ENCODE measurements around the gene SMCO2. TPM values are rescaled to one million over a fixed set of nuclear protein-coding genes. Genes with fewer than 3 reads are reported as not detected.

SMCO2 gene
- total RNA-seq, 2 donors from 2014 or later, result not detected

DNA sequence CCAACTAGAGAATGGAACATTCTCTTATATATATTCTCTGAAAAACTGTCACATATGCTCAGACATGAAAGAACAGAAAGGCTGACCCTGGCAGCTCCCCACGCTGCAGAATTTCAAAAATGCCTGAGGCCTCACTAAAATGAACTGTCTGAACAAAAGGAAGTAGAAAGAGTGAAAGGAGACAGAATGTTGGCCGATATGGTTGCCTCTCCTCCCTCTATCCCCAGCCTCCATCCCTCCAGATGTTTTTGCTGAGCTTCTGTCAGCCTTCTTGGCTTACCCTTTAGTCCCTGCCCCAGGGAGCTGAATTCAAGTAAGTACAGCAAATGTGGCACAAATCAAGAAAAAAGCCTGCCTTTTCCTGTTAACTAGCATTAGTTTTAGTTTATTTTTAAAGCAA lies 6.9 kb downstream of the SMCO2 start:
- Histone ChIP-seq H3K9me3 (no peaks in the 10 kb centered on the region), H3K4me1 (no peaks in the 10 kb centered on the region), H3K27me3 (no peaks in the 10 kb centered on the region), H3K27ac (no peak overlapping the region), H3K36me3 (no peaks in the 10 kb centered on the region), H3K4me3 (no peak overlapping the region)
- no peak for DNase-seq (ENCODE audit: low spot score)
- TF ChIP-seq, protein P1, sequence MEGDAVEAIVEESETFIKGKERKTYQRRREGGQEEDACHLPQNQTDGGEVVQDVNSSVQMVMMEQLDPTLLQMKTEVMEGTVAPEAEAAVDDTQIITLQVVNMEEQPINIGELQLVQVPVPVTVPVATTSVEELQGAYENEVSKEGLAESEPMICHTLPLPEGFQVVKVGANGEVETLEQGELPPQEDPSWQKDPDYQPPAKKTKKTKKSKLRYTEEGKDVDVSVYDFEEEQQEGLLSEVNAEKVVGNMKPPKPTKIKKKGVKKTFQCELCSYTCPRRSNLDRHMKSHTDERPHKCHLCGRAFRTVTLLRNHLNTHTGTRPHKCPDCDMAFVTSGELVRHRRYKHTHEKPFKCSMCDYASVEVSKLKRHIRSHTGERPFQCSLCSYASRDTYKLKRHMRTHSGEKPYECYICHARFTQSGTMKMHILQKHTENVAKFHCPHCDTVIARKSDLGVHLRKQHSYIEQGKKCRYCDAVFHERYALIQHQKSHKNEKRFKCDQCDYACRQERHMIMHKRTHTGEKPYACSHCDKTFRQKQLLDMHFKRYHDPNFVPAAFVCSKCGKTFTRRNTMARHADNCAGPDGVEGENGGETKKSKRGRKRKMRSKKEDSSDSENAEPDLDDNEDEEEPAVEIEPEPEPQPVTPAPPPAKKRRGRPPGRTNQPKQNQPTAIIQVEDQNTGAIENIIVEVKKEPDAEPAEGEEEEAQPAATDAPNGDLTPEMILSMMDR (IDR thresholded peaks at IDR 0.05), result no peak

DNA sequence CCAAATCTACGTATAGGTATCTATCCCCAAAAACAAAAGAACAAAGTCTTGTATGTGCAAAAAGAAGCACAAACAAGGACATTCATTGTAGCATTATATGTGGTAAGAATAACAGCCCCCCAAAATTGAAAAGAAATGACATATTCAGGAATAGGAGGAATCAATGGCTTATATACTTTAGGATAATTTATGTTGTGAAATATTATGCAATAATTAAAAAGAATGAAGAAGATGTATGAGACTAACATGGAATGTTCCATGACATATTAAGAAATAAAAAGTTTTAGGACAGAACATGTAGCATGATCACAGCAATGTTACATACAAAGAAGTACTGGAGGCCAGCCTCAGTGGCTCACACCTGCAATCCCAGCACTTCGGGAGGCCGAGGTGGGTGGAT lies 9.1 kb downstream of the SMCO2 start:
- no peak overlapping the region for H3K4me3 ChIP-seq
- no peak overlapping the region for H3K27ac ChIP-seq
- no peaks in the 10 kb centered on the region for H3K4me1 ChIP-seq
- no peak for DNase-seq (ENCODE audit: low spot score)
- H3K9me3 ChIP-seq, result no peaks in the 10 kb centered on the region
- H3K36me3 ChIP-seq, result no peaks in the 10 kb centered on the region
- TF ChIP-seq, protein P1 (IDR thresholded peaks at IDR 0.05), result no peak
- no peaks in the 10 kb centered on the region for H3K27me3 ChIP-seq

DNA sequence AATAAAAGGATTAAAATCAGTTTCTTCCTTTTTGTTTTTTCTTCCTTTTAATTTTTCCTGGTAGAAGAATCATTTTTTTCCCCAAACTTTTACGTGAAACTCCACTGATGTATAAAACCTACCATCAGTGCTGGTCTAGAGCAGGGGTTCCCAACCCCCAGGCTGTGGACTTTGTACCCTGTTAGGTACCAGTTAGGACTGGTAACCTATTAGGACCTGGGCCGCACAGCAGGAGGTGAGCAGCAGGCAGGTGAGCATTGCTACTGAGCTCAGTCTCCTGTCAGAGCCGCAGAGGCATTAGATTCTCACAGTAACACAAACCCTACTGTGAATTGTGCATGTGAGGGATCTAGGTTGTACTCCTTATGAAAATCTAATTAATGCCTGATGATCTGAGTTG lies 10.1 kb downstream of the SMCO2 start:
- Histone ChIP-seq H3K36me3 (no peaks in the 10 kb centered on the region), H3K9me3 (no peaks in the 10 kb centered on the region), H3K27me3 (no peaks in the 10 kb centered on the region), H3K4me1 (no peaks in the 10 kb centered on the region), H3K27ac (no peak overlapping the region), H3K4me3 (no peak overlapping the region)
- TF ChIP-seq, protein P1 (IDR thresholded peaks at IDR 0.05), result no peak
- DNase-seq (ENCODE audit: low spot score), result no peak

DNA sequence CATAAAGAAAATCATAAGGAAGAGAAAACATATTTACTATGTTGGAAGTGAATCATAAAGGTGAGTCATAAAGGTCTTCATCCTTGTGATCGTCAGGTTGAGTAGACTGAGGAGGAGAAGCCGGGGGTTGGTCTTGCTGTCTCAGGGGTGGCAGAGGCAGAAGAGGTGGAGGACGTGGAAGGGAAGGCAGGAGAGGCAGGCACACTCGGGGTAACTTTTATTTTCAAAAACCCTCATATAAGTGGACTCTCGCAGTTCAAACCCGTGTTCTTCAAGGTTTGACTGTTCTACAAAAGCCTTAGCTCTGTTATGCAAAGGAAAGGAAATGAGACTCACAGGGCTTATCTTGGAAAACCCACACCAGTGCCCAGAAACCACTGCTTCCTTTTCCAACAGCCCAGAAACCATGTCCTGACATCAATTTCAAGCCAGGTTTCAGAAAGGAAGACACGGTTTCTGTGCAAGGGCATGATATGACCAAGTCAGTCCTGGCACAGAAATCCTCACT lies 14.0 kb downstream of the SMCO2 start:
- TF ChIP-seq, protein P1 (IDR thresholded peaks at IDR 0.05), result no peak
- no peak overlapping the region for H3K4me3 ChIP-seq
- H3K9me3 ChIP-seq, result no peaks in the 10 kb centered on the region
- no peak overlapping the region for H3K27ac ChIP-seq
- no peaks in the 10 kb centered on the region for H3K27me3 ChIP-seq
- H3K4me1 ChIP-seq, result peaks cover 0 to 5% of the 10 kb centered on the region in 2 donors
- no peak for DNase-seq (ENCODE audit: low spot score)
- H3K36me3 ChIP-seq, result no peaks in the 10 kb centered on the region

DNA sequence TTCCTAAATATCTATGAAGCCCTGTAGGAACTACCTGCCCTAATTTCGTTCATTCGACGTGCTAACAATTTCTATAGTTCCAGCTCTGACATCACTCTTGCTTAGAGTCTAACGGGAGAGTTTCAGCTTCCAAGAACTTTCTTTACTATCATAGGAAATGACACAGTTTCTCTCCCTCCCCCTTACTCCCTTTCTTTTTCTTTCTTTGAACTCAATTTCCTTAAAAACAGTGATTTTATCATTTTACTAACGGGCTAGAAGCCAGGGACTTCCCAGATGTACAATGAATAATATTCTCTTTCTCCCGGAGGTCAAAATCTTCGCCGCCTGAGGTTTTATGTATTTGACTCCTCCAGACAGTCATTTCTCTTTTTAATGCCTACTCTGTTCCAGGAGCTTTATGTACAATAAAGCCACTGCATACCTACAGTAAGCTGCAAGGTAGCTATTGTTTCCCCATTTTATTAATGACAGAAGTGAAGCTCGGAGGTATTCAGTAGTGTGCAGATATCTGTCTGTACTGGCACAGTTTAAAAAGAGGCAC lies 15.7 kb downstream of the SMCO2 start:
- TF ChIP-seq, protein P1 (IDR thresholded peaks at IDR 0.05), result no peak
- H3K4me3 ChIP-seq, result no peak overlapping the region
- H3K27ac ChIP-seq, result peak overlapping the region; percentile 7 to 20
- peaks cover 0 to 5% of the 10 kb centered on the region in 2 donors for H3K4me1 ChIP-seq
- H3K9me3 ChIP-seq, result no peaks in the 10 kb centered on the region
- H3K27me3 ChIP-seq, result no peaks in the 10 kb centered on the region
- DNase-seq (ENCODE audit: low spot score), result no peak
- no peaks in the 10 kb centered on the region for H3K36me3 ChIP-seq

DNA sequence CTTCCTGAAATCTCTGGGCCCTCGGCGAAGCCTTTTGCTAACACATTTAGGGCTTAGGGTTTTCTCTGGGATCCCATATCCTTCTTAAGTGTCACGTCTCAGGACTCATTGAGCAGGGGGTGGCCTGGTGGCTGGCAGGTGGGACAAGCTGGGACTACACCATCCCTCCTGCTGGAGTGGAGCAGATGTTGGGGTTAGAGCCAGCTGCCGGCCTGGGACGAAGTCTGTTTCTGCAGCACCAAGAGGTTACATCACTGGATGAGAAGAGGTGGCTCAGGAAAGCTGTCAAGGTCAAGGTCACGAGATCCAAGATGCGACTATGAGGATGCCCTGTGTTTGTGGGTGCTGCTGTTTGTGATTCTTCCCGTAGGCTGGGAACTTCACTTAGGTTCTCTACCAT lies 16.3 kb downstream of the SMCO2 start:
- Histone ChIP-seq H3K27ac (peak overlapping the region in 1 of 2 donors; percentile 20), H3K9me3 (no peaks in the 10 kb centered on the region), H3K4me1 (peaks cover 0 to 5% of the 10 kb centered on the region in 2 donors), H3K36me3 (no peaks in the 10 kb centered on the region), H3K27me3 (no peaks in the 10 kb centered on the region), H3K4me3 (no peak overlapping the region)
- TF ChIP-seq, protein P1 (IDR thresholded peaks at IDR 0.05), result no peak
- no peak for DNase-seq (ENCODE audit: low spot score)

Measured in right atrium auricular region (tissue), 2 donors.